Vagina (tissue), 2 donors: Measurements from ENCODE around the gene PRR14. TPM values are rescaled to one million over a fixed set of nuclear protein-coding genes. Genes with fewer than 3 reads are reported as not detected.

Experiments
- DNase-seq, 2 donors: peaks; one replicate each; pipeline ENCODE4 v3.0.0-alpha.2; 2017; ENCODE audit errors: extremely low spot score in 2 of 2
- H3K27ac ChIP-seq: fragments of 200-600 bp; sonication (generic); one replicate; pipeline ENCODE4 v1.5.1; 2019
- H3K27me3 ChIP-seq: fragments of 200-600 bp; sonication (generic); one replicate; pipeline ENCODE4 v1.5.1; 2019
- H3K36me3 ChIP-seq, 2 donors: fragments of 200-600 bp; sonication (generic); one replicate each; pipeline ENCODE4 v1.5.1; 2017 to 2019
- H3K4me1 ChIP-seq: fragments of 200-600 bp; sonication (generic); one replicate; pipeline ENCODE4 v1.5.1; 2019
- H3K4me3 ChIP-seq, 2 donors: fragments of 200-600 bp; sonication (generic); 1 replicate in 1 of 2; 2 replicates in 1 of 2; pipeline ENCODE4 v1.5.1; 2016 to 2019
- H3K9me3 ChIP-seq: fragments of 200-600 bp; sonication (generic); one replicate; pipeline ENCODE4 v1.5.1; 2019
- CTCF ChIP-seq, 3 experiments: fragments of 450-650 bp in 2 of 3; fragments of 200-600 bp in 1 of 3; sonication (generic) in 1 of 3; IDR thresholded peaks; one replicate each; pipeline ENCODE4 v1.5.1; 2017 to 2019; ENCODE audit warnings: antibody characterized with exemption in 3 of 3, mild to moderate bottlenecking in 2 of 3, moderate library complexity in 2 of 3
- POLR2A ChIP-seq, 2 donors: fragments of 450-650 bp; IDR thresholded peaks; one replicate each; pipeline ENCODE4 v1.6.1; 2017; ENCODE audit warnings: antibody characterized with exemption in 2 of 2, mild to moderate bottlenecking in 2 of 2, moderate library complexity in 2 of 2
- POLR2AphosphoS5 ChIP-seq, 2 donors: sonication (generic); formaldehyde crosslinking; IDR thresholded peaks; one replicate each; pipeline ENCODE4 v1.9.0; 2017; ENCODE audit warnings: antibody characterized with exemption in 2 of 2, mild to moderate bottlenecking in 2 of 2, low read depth in 1 of 2; ENCODE audit not compliant: insufficient read depth in 1 of 2
- intact Hi-C: fragments of 100-400 bp; cut with DNase I; formaldehyde crosslinking; loops from one replicate; pipeline ENCODE4 v1.15.1; 2023
- total RNA-seq: library from RNA; depleted of rRNA; stranded (reverse); fragments of >200 nt; gene quantifications from one replicate; pipeline ENCODE4 v1.2.3, GENCODE V29; 2016

The PRR14 gene
- total RNA-seq, 1 donor from 2014 or later = 60.4 TPM

- Histone ChIP-seq H3K9me3 (no peaks in the 10 kb centered on the region), H3K4me3 (no peak overlapping the region), H3K27me3 (no peaks in the 10 kb centered on the region), H3K27ac (no peak overlapping the region), H3K36me3 (no peaks in the 10 kb centered on the region), H3K4me1 (no peaks in the 10 kb centered on the region)
- intact Hi-C loops = no loop called here
- no peak for TF ChIP-seq POLR2A (IDR thresholded peaks at IDR 0.05)
- no peak for TF ChIP-seq CTCF (IDR thresholded peaks at IDR 0.05)
- no peak for TF ChIP-seq POLR2AphosphoS5 (IDR thresholded peaks at IDR 0.05; ENCODE audit: insufficient read depth in 1 of 2, low read depth in 1 of 2)
- DNase-seq = no peak
Measured at GRCh38 chr16:30677931-30678585, 27.3 kb downstream of the PRR14 start.

- Histone ChIP-seq H3K4me3 (no peak overlapping the region), H3K36me3 (no peaks in the 10 kb centered on the region), H3K27me3 (no peaks in the 10 kb centered on the region), H3K9me3 (no peaks in the 10 kb centered on the region), H3K4me1 (no peaks in the 10 kb centered on the region), H3K27ac (no peak overlapping the region)
- TF ChIP-seq CTCF (IDR thresholded peaks at IDR 0.05) (no peak), POLR2A (IDR thresholded peaks at IDR 0.05) (no peak)
- DNase-seq = no peak
- intact Hi-C loops = no loop called here
Measured at GRCh38 chr16:30678586-30678970, 27.8 kb downstream of the PRR14 start.

GRCh38 chr16:30680326-30680725 lies 29.6 kb downstream of the PRR14 start:
- H3K36me3 ChIP-seq = no peaks in the 10 kb centered on the region
- TF ChIP-seq POLR2AphosphoS5 (IDR thresholded peaks at IDR 0.05; ENCODE audit: insufficient read depth in 1 of 2, low read depth in 1 of 2) = no peak
- TF ChIP-seq CTCF (IDR thresholded peaks at IDR 0.05) = no peak
- no peak for TF ChIP-seq POLR2A (IDR thresholded peaks at IDR 0.05)
- intact Hi-C loops = no loop called here
- no peaks in the 10 kb centered on the region for H3K27me3 ChIP-seq
- H3K27ac ChIP-seq = no peak overlapping the region
- H3K9me3 ChIP-seq = no peaks in the 10 kb centered on the region
- H3K4me3 ChIP-seq = no peak overlapping the region
- no peak for DNase-seq
- H3K4me1 ChIP-seq = no peaks in the 10 kb centered on the region

GRCh38 chr16:30688701-30689100 lies 37.9 kb downstream of the PRR14 start:
- intact Hi-C loops = no loop called here
- H3K36me3 ChIP-seq = no peaks in the 10 kb centered on the region
- no peaks in the 10 kb centered on the region for H3K9me3 ChIP-seq
- TF ChIP-seq CTCF (IDR thresholded peaks at IDR 0.05) (no peak), POLR2AphosphoS5 (IDR thresholded peaks at IDR 0.05; ENCODE audit: insufficient read depth in 1 of 2, low read depth in 1 of 2) (no peak), POLR2A (IDR thresholded peaks at IDR 0.05) (no peak)
- no peaks in the 10 kb centered on the region for H3K27me3 ChIP-seq
- no peaks in the 10 kb centered on the region for H3K4me1 ChIP-seq
- H3K4me3 ChIP-seq = no peak overlapping the region
- no peak for DNase-seq
- H3K27ac ChIP-seq = no peak overlapping the region

- no peaks in the 10 kb centered on the region for H3K36me3 ChIP-seq
- no peaks in the 10 kb centered on the region for H3K27me3 ChIP-seq
- no peak overlapping the region for H3K4me3 ChIP-seq
- no peak overlapping the region for H3K27ac ChIP-seq
- no peaks in the 10 kb centered on the region for H3K4me1 ChIP-seq
- TF ChIP-seq POLR2AphosphoS5 (IDR thresholded peaks at IDR 0.05; ENCODE audit: insufficient read depth in 1 of 2, low read depth in 1 of 2) = no peak
- no peak for TF ChIP-seq POLR2A (IDR thresholded peaks at IDR 0.05)
- TF ChIP-seq CTCF (IDR thresholded peaks at IDR 0.05) = no peak
- intact Hi-C loops = no loop called here
- H3K9me3 ChIP-seq = no peaks in the 10 kb centered on the region
- no peak for DNase-seq
Measured at GRCh38 chr16:30691907-30692306, 41.1 kb downstream of the PRR14 start.
